Posterior vena cava (tissue), 2 donors: Measurements from ENCODE around the gene DRC1. TPM values are rescaled to one million over a fixed set of nuclear protein-coding genes. Genes with fewer than 3 reads are reported as not detected.

Experiments used
- total RNA-seq, 2 donors: library from RNA; stranded (reverse); fragmentation: NEBNext Ultra II Directional; extraction: Animal tissue kit (Norgen Biotek cat#: 25700); gene quantifications; one replicate each; pipeline ENCODE4 v1.2.1, GENCODE V29; 2021
- donor health status: DM: yes; HTN: yes; CAD: no.
- donor health status: DM: yes; HTN: yes; CAD: no.

Gene DRC1
- total RNA-seq, 2 donors from 2014 or later: not detected

Other genes starting within 250 kb of the DRC1 start
- gene GAREM2, start 228.8 kb upstream of the DRC1 start, total RNA-seq: 1 to 10 TPM; 6.3 to 6.9 TPM
- 100 to 1,000 TPM; 104 to 113 TPM for gene HADHA, start 157.3 kb upstream of the DRC1 start, total RNA-seq
- 100 to 1,000 TPM in 1 of 2 donors, 10 to 100 TPM in 1; 87.6 to 125 TPM for gene HADHB, start 157.0 kb upstream of the DRC1 start, total RNA-seq
- gene SELENOI, start 55.8 kb upstream of the DRC1 start, total RNA-seq: 10 to 100 TPM; 12.2 to 14.6 TPM
- not detected for gene ADGRF3, start 55.1 kb upstream of the DRC1 start, total RNA-seq
- under 1 TPM; 0.29 to 0.32 TPM for gene OTOF, start 76.2 kb downstream of the DRC1 start, total RNA-seq
- gene CIB4, start 239.4 kb downstream of the DRC1 start, total RNA-seq: not detected